ENCODE results near the gene ARMH3. TPM values are rescaled to one million over a fixed set of nuclear protein-coding genes. Genes with fewer than 3 reads are reported as not detected.
"Not testable (repeated sequence)": the region's sequence is repeated elsewhere in the genome, so short reads cannot be mapped to it uniquely, and the experiment has no call there.

Gene ARMH3
- polyA plus RNA-seq, 1 experiment, result 19.8 TPM

GRCh38 chr10:101993651-101994200 lies 62.2 kb downstream of the ARMH3 start:
- Histone ChIP-seq H3K4me3 (ENCODE audit: low read depth, low read length) (no peak overlapping the region), H3K27me3 (ENCODE audit: control insufficient read depth, insufficient read depth, low read length) (no peaks in the 10 kb centered on the region), H3K9me3 (ENCODE audit: control insufficient read depth, insufficient read depth, low read length) (no peaks in the 10 kb centered on the region), H3K27ac (ENCODE audit: low read depth, low read length) (no peak overlapping the region)
- no peak for TF ChIP-seq CTCF (IDR thresholded peaks at IDR 0.05; ENCODE audit: low read depth, low read length)
- POLR2A ChIA-PET, result no interaction called here
- CTCF ChIA-PET, result interaction anchor here (0.6 to 2.2 kb wide), 7 partner anchors 67 to 722 kb away, joined by 3 to 10 read pairs (median 4); no protein-coding TSS in a partner anchor
- DNase-seq (ENCODE audit: low read depth, low spot score), result no peak

- H3K9me3 ChIP-seq (ENCODE audit: control insufficient read depth, insufficient read depth, low read length), result no peaks in the 10 kb centered on the region
- H3K4me3 ChIP-seq (ENCODE audit: low read depth, low read length), result no peak overlapping the region
- ChIA-PET POLR2A (no interaction called here), CTCF (interaction anchor here (0.7 to 2.2 kb wide), 5 partner anchors 66 to 157 kb away, joined by 3 to 10 read pairs (median 5); no protein-coding TSS in a partner anchor)
- no peaks in the 10 kb centered on the region for H3K27me3 ChIP-seq (ENCODE audit: control insufficient read depth, insufficient read depth, low read length)
- no peak for TF ChIP-seq CTCF (IDR thresholded peaks at IDR 0.05; ENCODE audit: low read depth, low read length)
- DNase-seq (ENCODE audit: low read depth, low spot score), result no peak
- H3K27ac ChIP-seq (ENCODE audit: low read depth, low read length), result no peak overlapping the region
Measured at GRCh38 chr10:101993221-101993620, 62.8 kb downstream of the ARMH3 start.

- POLR2A ChIA-PET, result no interaction called here
- CTCF ChIA-PET, result interaction anchor here (0.5 kb wide), 1 partner anchor 24 kb away, joined by 3 read pairs; no protein-coding TSS in a partner anchor
- Histone ChIP-seq H3K4me3 (ENCODE audit: low read depth, low read length) (no peak overlapping the region), H3K27ac (ENCODE audit: low read depth, low read length) (no peak overlapping the region), H3K27me3 (ENCODE audit: control insufficient read depth, insufficient read depth, low read length) (no peaks in the 10 kb centered on the region), H3K9me3 (ENCODE audit: control insufficient read depth, insufficient read depth, low read length) (no peaks in the 10 kb centered on the region)
- DNase-seq (ENCODE audit: low read depth, low spot score), result no peak
- no peak for TF ChIP-seq CTCF (IDR thresholded peaks at IDR 0.05; ENCODE audit: low read depth, low read length)
Measured at GRCh38 chr10:101987136-101987535, 68.8 kb downstream of the ARMH3 start.

GRCh38 chr10:101986624-101986971 lies 69.4 kb downstream of the ARMH3 start:
- Histone ChIP-seq H3K9me3 (ENCODE audit: control insufficient read depth, insufficient read depth, low read length) (no peaks in the 10 kb centered on the region), H3K27ac (ENCODE audit: low read depth, low read length) (no peak overlapping the region), H3K4me3 (ENCODE audit: low read depth, low read length) (no peak overlapping the region), H3K27me3 (ENCODE audit: control insufficient read depth, insufficient read depth, low read length) (no peaks in the 10 kb centered on the region)
- TF ChIP-seq CTCF (IDR thresholded peaks at IDR 0.05; ENCODE audit: low read depth, low read length), result no peak
- DNase-seq (ENCODE audit: low read depth, low spot score), result no peak
- ChIA-PET CTCF (interaction anchor here (0.5 kb wide), 1 partner anchor 24 kb away, joined by 3 read pairs; no protein-coding TSS in a partner anchor), POLR2A (no interaction called here)

- H3K9me3 ChIP-seq (ENCODE audit: control insufficient read depth, insufficient read depth, low read length); H3K27me3 ChIP-seq (ENCODE audit: control insufficient read depth, insufficient read depth, low read length); POLR2A ChIA-PET; DNase-seq (ENCODE audit: low read depth, low spot score); H3K4me3 ChIP-seq (ENCODE audit: low read depth, low read length); H3K27ac ChIP-seq (ENCODE audit: low read depth, low read length): not testable (repeated sequence)
- CTCF ChIA-PET, result interaction anchor here (1.0 to 2.4 kb wide), 3 partner anchors 8 to 91 kb away, joined by 5 to 6 read pairs (median 6); no protein-coding TSS in a partner anchor
Measured at GRCh38 chr10:101980677-101981076, 75.3 kb downstream of the ARMH3 start.
